ENCODE data around the gene KCNF1.

KCNF1 gene

DNA sequence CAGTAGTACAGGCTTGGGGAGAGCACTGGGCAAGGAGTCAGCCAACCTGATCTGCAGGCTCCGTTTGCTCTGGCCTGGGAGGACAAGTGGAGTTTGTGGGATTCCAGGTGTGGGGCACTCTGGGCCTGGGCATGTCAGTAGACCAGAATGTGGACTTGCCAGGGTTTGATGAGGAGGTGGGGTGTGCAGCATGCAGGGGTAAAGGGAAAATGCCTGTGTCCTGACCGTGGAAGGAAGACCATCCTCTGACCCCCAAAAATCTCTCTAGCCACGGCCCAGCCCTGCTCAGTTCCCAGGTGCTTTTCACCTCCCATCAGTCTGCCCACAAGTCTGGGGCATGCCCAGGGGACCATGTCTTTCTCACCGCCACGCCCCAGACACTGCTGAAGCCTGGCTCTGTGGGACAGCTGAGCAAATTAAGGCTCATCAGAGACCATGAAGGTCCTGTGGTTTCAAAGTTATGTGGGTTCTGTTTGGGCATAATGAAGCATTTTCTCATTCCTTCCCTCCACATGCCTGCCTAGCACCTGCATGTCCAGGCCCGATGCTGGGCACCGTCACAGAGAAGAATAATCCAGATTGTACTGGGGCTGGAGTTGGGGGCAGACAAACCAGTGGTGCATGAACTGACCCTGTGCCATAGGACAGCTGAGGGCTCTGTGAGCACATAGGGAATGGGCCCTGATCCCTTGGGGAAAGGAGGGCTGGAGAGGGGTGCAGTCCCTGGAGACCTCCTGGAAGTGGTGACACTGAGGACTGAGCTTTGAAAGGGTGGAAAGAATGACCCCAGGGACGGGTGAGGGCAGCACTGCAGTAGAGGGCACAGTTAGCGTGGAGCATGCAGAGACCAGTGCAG, 6.5 kb upstream of the KCNF1 start:
- DNase-seq (ENCODE audit: low spot score) = peak; percentile 51

DNA sequence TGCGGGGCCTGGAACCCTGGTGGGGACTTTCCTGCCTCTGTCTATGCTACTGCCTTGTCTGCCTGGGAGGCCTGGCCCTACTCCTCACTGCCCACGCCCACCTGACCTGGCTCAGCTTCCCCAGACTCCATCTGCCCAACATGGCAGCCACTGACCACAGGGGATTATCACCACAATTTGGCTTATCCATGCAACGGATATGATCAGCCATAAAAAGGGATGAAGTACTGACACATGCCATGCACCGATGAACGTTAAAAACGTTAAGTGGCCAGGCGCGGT, 5.9 kb upstream of the KCNF1 start:
- DNase-seq (ENCODE audit: low spot score) = peak; percentile 46

DNA sequence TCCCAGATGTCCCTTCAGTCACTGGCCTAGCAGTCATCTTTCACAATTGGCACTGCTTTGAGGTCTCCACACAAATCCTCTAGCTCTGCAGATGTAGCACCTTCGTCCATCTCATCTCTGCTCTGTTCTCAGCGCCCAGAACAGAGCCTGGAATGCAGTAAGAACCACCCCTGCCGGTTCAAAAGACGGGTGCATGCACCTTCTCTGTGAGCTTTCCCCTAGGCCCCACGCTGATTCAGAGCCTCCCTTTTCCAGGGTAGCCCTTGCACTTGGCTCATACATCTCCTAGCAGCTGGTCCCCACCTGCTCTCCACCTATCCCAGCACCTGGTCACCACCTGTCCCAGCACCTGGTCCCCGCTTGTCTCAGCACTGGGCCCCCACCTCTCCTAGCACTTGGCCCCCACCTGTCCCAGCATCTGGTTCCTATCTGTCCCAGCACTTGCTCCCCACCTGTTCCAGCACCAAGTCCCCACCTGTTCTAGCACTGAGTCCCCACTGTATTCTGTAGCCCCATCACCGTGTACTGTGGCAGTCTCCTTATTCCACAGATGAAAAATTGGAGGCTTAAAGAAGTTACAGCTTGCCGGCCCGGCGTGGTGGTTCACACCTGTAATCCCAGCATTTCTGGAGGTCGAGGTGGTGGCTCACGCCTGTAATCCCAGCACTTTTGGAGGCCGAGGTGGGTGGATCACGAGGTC, 4.7 kb upstream of the KCNF1 start:
- peak; percentile 65 for DNase-seq (ENCODE audit: low spot score)

DNA sequence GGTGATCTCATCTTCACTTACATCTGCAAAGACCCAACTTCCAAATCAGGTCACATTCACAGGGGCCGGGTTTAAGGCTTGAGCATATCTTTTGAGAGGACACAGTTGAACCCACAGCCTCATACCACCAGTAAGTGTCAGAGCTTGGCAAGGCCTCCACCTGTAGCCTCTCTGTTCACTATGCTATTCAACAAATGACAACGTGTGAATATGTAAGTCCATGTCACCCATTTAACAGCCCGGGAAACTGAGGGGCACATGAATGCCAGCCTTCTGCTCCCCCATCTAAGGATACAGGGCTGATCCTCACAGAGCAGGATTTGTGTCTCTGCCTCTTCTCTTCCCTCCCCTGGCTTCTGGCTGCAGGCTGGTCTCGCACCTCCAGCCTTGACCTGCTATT, 3.5 kb upstream of the KCNF1 start:
- peak; percentile 20 for DNase-seq (ENCODE audit: low spot score)

DNA sequence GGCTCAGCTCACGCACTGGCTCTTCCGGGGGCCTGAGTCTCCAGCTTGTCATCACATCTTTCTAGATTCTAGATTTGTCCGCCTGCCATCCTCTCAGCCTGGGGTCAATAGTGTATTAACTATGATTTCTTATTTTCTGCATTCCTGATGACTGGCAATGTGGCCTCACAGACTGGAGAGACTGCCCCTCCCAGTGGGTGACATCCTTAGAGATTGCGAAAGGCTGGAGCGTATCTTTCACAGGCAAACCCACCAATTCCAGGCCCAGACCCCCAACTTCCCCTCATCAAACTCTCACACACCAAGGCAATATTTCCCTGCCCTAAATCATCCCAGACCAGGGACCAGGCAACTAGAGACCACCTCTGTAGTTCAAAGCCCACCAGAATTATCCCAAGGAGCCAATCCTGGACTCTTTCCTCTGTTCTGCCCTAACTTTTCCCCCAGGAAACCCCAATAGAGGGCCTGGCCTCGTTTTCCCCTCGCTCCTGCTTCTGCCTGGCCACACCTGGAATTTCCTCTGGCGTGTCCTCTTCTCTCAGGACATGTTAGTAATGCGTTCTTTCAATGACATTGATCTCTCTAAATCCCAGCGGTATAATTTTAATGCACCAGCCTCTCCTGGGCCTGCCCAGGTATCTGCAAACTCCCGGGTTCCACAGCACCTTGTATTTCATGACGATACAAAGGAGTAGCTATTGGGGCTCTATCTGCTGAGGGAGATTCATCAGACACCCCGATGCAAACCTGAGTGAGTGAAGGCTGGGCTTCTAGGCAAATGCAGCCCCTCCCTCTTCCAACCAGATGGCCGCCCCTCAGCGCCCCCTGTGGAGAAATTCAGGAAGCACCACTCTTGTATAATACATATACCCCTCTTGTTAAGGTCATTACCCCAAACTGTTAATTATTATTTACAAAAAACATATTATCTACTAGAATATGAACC, 2.4 kb upstream of the KCNF1 start:
- DNase-seq (ENCODE audit: low spot score) = peak; percentile 55

DNA sequence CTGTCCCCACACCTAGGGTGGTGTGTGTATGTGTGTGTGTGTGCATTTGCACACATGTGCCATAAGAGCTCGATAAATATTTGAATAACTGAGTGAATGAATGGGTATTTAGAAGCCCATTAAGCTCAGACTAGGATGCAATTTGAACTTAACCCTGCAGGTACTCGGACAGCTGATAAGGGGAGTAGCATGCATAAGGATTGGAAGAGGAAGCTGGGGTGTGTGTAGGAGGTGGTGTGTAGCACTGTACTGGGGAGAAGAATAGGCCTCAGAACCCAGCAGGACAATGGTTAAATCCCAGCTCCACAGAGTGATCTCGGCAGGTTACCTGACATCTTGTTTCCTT, 1.8 kb upstream of the KCNF1 start:
- DNase-seq (ENCODE audit: low spot score) = peak; percentile 20

DNA sequence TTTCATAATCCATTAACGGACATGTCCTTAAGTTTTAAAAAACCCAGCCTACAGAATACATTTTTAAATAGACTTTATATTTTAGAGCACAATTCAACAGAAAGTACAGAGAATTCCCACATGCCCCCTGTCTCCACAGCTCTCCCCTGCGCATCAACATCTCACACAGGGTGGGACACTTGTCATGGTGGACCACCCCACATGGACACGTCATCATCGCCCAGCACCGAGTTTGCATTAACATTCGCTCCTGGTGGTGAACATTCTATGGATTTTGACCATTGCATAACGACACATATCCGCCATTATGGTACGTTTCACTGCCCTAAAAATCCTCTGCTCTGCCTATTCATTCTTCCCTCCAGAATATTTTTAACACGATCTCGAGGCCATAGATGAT, 1.1 kb upstream of the KCNF1 start:
- no peak for DNase-seq (ENCODE audit: low spot score)

DNA sequence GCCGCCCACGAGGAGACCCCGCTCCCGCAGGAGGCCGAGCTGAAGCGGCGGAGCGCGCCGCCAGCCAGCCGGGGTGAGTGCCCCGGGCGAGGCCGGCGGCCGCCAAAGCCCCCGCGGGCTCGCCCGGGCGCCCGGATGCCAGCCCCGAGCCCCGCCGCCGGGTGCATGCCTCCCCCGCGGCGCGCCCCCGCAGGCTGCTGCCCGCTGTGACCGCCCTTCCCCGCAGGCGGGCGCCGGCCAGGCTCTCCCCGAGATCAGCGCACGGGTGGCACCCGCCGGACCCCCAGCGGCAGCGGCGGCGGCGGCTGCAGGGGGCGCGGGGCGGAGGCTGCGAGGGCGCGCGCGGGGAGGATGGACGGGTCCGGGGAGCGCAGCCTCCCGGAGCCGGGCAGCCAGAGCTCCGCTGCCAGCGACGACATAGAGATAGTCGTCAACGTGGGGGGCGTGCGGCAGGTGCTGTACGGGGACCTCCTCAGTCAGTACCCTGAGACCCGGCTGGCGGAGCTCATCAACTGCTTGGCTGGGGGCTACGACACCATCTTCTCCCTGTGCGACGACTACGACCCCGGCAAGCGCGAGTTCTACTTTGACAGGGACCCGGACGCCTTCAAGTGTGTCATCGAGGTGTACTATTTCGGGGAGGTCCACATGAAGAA, 470 bp downstream of the KCNF1 start:
- DNase-seq (ENCODE audit: low spot score) = peak; percentile 49

DNA sequence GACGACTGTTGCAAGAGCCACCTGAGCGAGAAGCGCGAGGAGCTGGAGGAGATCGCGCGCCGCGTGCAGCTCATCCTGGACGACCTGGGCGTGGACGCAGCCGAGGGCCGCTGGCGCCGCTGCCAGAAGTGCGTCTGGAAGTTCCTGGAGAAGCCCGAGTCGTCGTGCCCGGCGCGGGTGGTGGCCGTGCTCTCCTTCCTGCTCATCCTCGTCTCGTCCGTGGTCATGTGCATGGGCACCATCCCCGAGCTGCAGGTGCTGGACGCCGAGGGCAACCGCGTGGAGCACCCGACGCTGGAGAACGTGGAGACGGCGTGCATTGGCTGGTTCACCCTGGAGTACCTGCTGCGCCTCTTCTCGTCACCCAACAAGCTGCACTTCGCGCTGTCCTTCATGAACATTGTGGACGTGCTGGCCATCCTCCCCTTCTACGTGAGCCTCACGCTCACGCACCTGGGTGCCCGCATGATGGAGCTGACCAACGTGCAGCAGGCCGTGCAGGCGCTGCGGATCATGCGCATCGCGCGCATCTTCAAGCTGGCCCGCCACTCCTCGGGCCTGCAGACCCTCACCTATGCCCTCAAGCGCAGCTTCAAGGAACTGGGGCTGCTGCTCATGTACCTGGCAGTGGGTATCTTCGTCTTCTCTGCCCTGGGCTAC, 1.2 kb downstream of the KCNF1 start:
- DNase-seq (ENCODE audit: low spot score) = peak; percentile 61

DNA sequence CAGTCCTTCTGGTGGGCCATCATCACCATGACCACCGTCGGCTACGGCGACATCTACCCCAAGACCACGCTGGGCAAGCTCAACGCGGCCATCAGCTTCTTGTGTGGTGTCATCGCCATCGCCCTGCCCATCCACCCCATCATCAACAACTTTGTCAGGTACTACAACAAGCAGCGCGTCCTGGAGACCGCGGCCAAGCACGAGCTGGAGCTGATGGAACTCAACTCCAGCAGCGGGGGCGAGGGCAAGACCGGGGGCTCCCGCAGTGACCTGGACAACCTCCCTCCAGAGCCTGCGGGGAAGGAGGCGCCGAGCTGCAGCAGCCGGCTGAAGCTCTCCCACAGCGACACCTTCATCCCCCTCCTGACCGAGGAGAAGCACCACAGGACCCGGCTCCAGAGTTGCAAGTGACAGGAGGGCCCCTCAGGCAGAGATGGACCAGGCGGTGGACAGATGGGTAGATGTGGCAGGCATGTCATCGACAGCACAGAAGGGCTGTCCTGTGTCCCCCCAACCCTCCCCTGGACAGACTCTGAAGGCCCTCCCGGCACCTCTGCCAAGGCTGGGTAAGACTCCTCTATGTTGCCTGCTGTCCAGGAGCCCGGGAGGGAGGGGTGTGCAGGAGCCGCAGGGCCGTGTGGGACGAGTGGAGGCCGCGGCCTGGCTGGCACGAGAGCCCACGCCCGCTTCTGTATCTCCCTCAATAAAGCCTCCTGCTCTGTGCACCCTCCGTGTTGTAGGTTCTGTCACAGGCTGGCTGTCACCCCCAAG, 2.0 kb downstream of the KCNF1 start:
- DNase-seq (ENCODE audit: low spot score) = peak; percentile 57

DNA sequence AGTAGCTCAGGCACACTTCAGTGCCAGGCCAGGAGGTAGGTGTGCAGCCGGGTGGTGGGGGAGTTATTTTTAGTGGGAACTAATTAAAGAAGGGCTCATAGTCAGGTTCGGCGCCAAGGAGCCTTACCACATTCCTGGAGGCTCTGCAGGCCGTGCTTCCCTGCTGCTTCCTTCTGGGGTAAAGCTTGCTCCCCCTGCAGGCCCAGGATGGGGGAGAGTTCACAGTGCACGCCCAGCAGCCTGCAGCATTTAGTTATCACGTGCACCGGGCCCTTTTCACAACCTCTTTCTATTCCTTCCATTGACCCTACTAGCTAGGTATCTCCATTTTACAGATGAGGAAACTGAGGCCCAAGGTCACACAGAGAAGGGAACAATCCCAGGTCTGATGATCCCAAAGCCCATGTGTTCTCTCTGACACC, 2.5 kb downstream of the KCNF1 start:
- peak; percentile 46 for DNase-seq (ENCODE audit: low spot score)

DNA sequence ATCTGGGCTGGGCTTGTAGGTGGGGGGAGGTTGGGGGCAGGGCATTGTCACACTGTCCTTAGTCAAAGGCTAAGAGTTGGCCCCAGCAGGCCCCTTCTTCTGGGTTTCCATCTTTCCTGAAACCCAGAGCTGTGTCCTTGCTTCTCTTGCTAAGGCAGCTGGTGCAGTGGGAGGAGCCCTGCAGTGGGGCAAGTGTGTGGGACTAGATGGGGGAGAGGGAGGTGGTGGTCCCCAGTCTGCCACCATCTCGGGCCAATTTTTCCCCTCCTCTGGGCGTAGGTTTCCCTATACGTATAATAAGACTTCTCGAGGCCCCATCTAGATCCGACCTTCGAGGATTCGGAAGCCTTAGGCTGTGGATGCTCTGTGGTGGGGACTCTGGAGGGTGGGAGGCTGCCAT, 3.5 kb downstream of the KCNF1 start:
- DNase-seq (ENCODE audit: low spot score) = peak; percentile 12

DNA sequence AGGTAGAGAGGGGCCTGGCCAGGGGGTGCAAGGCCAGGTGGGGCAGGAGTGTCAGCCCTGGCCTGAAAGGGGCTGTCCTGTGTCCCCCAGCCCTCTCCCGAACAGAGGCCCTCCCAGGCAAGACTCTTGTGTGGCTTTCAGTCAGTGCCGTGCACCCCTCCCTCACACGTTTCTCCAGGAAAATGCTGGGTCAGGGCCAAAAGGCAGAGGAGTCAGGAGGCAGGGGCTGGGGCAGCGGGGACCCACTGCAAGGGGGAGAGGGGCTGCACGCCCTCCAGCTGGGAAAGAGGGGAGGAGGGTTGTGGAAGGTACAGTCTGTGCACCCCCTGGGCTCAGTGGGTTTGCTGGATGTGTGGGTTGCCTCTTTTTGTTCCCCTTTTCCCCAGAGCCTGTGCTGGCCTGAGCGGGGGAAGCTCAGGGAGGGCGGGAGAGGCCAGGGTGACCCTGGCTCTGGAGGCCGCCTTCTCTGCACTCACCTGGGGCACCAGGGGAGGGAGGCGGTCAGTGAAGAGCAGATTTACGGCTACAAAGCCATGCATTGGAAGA, 4.1 kb downstream of the KCNF1 start:
- peak; percentile 47 for DNase-seq (ENCODE audit: low spot score)

DNA sequence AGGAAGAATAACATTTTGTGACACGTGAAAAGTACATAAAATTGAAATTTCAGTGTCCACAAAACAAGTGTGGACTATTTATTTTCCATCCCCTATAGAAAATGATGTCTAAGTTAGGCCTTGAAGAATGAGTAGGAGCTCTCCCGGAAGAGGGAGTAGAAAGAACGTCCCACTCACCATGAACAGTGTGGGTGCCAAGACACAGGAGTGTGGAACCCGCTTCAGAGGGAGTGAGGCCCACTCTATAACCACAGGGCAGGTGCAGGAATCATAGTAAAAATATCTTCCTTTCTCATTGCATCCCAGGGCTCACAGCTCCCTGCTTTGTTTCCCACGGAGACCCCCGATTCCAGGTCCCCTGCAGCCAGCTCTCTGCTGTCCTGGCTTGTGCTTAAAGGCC, 5.2 kb downstream of the KCNF1 start:
- DNase-seq (ENCODE audit: low spot score) = no peak

DNA sequence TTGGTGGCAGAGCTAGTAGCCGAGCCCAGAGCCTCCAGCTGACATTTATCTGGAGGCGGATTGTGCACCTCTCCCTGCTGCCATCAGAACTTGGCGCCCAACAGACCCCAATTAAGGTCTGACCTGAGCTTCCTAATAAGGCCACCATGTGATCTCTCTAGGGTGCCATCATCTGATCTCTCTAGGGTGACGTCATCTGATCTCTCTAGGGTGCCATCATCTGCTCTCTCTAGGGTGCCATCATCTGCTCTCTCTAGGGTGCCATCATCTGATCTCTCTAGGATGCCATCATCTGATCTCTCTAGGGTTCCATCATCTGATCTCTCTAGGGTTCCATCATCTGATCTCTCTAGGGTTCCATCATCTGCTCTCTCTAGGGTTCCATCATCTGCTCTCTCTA, 6.2 kb downstream of the KCNF1 start:
- peak; percentile 6 for DNase-seq (ENCODE audit: low spot score)

DNA sequence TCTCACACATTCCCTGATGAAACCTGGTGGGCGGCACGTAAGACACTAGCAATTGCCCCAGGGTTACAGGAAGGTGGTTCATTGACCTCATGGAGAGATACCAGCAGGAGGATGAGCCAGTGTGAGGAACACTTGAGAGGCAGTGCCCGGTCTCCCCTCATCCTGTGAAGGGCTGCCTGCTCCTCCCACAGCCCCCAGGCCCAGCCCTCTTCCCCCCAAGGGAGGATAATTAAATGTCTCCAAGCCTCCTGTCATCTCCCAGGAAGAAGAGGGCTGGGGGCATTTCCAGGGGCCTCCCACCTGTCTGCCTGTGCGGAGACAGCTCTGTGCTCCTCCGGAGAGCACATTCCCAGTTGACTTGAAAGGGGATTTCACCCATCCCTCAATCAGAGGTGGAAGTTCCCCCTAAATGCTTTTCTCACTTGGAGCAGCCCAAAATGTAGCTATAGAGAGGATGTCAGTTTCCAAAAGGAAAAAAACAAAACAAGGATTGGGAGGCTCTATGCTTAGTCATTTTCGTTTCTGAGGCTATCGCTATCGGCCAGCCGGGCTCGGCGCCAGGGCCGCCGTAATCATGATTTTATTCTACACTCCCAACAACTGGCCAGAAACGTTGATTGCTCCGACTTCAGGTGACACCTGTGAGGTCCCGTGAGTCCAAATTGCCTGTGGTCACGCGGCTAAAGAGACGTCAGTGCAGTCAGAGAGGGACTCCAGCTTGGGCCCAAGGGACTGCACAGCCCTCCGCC, 7.1 kb downstream of the KCNF1 start:
- peak; percentile 67 for DNase-seq (ENCODE audit: low spot score)

DNA sequence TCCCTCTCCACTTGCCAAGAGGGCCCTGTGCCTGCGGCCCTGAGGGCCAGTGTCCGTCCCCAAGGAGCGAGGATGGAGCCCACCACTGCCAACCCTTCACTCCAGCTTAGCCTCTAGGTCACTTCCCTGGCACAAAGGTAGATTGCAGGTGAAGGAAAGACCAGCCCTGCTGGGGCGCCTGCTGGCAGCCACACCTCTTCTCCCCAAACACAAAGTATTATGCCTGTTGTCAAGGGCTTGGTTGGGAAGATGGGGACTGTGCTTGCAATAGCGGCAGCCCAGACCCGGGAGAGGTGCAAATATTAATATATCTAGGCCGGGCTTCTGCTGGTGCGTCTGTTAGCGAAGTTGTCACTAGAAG, 7.7 kb downstream of the KCNF1 start:
- peak; percentile 53 for DNase-seq (ENCODE audit: low spot score)

DNA sequence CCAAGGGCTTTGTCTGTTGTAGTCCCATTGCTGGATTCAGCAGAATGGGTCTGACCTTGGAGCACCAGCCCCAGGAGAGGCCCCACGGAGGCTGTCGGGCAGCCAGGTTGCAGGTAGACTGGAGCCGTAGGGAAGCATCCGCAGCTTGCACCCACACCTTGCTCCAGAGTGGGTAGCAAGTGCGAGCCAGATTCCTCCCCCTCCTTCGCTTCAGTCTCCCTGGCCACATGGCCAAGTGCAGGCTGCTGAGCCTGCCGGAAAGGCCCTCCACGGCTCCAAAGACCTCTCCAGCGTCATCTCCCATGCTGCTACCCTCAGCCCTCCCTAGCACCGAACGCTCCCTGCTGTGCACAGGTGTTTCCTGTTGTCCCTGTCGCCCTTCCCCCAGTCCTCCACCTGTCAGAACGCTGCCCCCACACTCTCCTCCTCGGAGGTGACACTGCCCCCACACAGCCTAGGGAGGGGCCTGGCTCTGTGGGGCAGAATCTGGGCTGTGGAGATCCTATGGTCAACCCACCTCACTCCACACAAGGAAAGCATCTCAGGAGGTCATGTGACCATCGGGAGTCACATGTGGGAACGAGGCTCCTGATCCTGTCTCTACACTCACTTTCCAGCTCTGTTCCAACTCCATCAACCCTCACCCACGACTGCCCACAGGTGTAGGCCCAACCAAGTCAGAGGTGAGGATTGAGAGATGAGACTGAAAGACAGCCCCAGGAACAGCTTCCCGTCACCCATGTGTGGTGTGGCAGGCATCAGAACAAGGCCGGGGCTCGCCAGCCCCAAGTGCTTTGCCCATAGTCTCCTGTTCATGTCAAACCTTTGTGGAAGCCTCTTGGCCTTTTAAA, 8.3 kb downstream of the KCNF1 start:
- DNase-seq (ENCODE audit: low spot score) = peak; percentile 53

All from left forelimb (tissue), 1 donor.